IPS-15b (cell line): ENCODE measurements around the gene OR6B3.

ENCODE experiments used
- H3K27me3 ChIP-seq: one replicate; pipeline ENCODE4 v1.6.1; 2013; ENCODE audit warnings: low read length; ENCODE audit not compliant: control insufficient read depth, insufficient read depth
- H3K36me3 ChIP-seq: one replicate; pipeline ENCODE4 v1.6.1; 2013; ENCODE audit warnings: low read length; ENCODE audit not compliant: control insufficient read depth, insufficient read depth
- H3K4me1 ChIP-seq: one replicate; pipeline ENCODE4 v1.6.1; 2013; ENCODE audit warnings: mild to moderate bottlenecking, low read length; ENCODE audit not compliant: control insufficient read depth, insufficient read depth
- H3K4me3 ChIP-seq: one replicate; pipeline ENCODE4 v1.5.1; 2013; ENCODE audit warnings: low read depth, low read length
- H3K9ac ChIP-seq: one replicate; pipeline ENCODE4 v1.6.1; 2013; ENCODE audit warnings: low read depth, mild to moderate bottlenecking, low read length
- H3K9me3 ChIP-seq: one replicate; pipeline ENCODE4 v1.6.1; 2013; ENCODE audit warnings: mild to moderate bottlenecking, low read length; ENCODE audit not compliant: control insufficient read depth, insufficient read depth

The OR6B3 gene

GRCh38 chr2:240013343-240013742 lies 40.0 kb downstream of the OR6B3 start:
- Histone ChIP-seq H3K36me3 (peaks cover 18% of the 10 kb centered on the region), H3K4me1 (no peaks in the 10 kb centered on the region), H3K27me3 (no peaks in the 10 kb centered on the region), H3K4me3 (no peak overlapping the region), H3K9ac (no peak overlapping the region), H3K9me3 (no peaks in the 10 kb centered on the region)

- Histone ChIP-seq H3K4me1 (no peaks in the 10 kb centered on the region), H3K9ac (no peak overlapping the region), H3K9me3 (no peaks in the 10 kb centered on the region), H3K4me3 (no peak overlapping the region), H3K36me3 (peaks cover 31% of the 10 kb centered on the region), H3K27me3 (no peaks in the 10 kb centered on the region)
Measured at GRCh38 chr2:240002983-240003382, 50.3 kb downstream of the OR6B3 start.

DNA sequence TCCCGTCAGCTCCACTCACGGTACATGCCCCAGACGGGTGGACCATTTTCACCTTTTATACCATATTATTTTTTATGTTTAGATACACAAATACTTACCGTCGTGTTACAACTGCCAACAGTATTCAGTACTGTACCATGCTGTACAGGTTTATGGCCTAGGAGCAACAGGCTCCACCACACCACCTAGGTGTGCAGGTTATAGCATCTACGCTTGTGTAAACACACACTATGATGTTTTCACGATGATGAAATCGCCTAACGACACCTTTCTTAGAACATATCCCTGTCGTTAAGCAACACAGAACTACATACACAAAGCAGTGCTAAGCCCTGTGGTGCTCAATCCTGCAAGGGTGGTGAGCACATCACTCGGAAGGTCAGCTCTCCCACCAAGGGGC lies 52.6 kb downstream of the OR6B3 start:
- Histone ChIP-seq H3K27me3 (no peaks in the 10 kb centered on the region), H3K36me3 (peaks cover 29% of the 10 kb centered on the region), H3K4me1 (no peaks in the 10 kb centered on the region), H3K4me3 (no peak overlapping the region), H3K9me3 (no peaks in the 10 kb centered on the region), H3K9ac (no peak overlapping the region)

GRCh38 chr2:239997686-239998409 lies 55.5 kb downstream of the OR6B3 start:
- Histone ChIP-seq H3K36me3 (peaks cover 13% of the 10 kb centered on the region), H3K4me1 (no peaks in the 10 kb centered on the region), H3K27me3 (no peaks in the 10 kb centered on the region), H3K4me3 (no peak overlapping the region), H3K9me3 (no peaks in the 10 kb centered on the region), H3K9ac (no peak overlapping the region)
